ENCODE measurements around the gene TERT.

GRCh38 chr5:1206521-1207412 lies 88.1 kb downstream of the TERT start:
- TF ChIP-seq CTCF (IDR thresholded peaks at IDR 0.05; ENCODE audit: borderline replicate concordance, extremely low read depth, low read length, poor library complexity, severe bottlenecking) (no peak), EZH2 (IDR thresholded peaks at IDR 0.05; ENCODE audit: borderline replicate concordance, low read depth, low read length, severe bottlenecking) (no peak)
